ENCODE data around the gene EPHB4. TPM values are rescaled to one million over a fixed set of nuclear protein-coding genes. Genes with fewer than 3 reads are reported as not detected.
"Not testable (repeated sequence)": the region's sequence is repeated elsewhere in the genome, so short reads cannot be mapped to it uniquely, and the experiment has no call there.

Gene EPHB4
- total RNA-seq, 3 donors from 2014 or later: 21.4 to 64.9 (median 31.8) TPM

DNA sequence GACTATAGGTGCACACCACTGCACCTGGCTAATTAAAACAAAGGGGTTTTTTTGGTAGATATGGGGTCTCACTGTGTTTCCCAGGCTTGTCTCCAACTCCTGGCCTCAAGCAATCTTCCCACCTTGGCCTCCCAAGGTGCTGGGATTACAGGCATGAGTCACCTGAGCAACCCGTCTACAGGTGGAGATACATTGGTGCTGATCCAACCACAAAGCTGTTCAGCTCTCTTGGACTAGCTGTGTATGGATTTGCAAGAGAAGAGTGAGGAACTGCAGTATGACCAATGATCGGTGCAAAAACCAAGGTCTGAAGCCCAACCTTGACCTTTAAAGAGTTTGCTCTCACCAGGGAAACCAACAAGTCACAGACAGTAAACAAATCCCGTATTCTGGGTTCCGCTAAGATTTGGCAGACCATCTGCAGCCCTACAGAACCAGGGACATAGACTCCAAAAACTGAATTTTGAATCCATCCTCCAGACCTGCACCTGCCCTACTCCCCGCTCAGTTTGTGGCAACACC, 18.9 kb downstream of the EPHB4 start:
- DNase-seq (ENCODE audit: low spot score in 2 of 2): no peak
- Histone ChIP-seq H3K36me3 (no peaks in the 10 kb centered on the region), H3K4me1 (peaks cover 0 to 4% of the 10 kb centered on the region in 2 donors), H3K27ac (no peak overlapping the region), H3K9me3 (no peaks in the 10 kb centered on the region), H3K4me3 (no peak overlapping the region), H3K27me3 (no peaks in the 10 kb centered on the region)
- intact Hi-C loops (cut with DNase I; ENCODE audit: low total_unique reads): no loop called here
- no peak for TF ChIP-seq POLR2AphosphoS5 (IDR thresholded peaks at IDR 0.05)
- TF ChIP-seq POLR2A (IDR thresholded peaks at IDR 0.05): no peak
- TF ChIP-seq, protein P1, sequence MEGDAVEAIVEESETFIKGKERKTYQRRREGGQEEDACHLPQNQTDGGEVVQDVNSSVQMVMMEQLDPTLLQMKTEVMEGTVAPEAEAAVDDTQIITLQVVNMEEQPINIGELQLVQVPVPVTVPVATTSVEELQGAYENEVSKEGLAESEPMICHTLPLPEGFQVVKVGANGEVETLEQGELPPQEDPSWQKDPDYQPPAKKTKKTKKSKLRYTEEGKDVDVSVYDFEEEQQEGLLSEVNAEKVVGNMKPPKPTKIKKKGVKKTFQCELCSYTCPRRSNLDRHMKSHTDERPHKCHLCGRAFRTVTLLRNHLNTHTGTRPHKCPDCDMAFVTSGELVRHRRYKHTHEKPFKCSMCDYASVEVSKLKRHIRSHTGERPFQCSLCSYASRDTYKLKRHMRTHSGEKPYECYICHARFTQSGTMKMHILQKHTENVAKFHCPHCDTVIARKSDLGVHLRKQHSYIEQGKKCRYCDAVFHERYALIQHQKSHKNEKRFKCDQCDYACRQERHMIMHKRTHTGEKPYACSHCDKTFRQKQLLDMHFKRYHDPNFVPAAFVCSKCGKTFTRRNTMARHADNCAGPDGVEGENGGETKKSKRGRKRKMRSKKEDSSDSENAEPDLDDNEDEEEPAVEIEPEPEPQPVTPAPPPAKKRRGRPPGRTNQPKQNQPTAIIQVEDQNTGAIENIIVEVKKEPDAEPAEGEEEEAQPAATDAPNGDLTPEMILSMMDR (IDR thresholded peaks at IDR 0.05): no peak

- H3K4me3 ChIP-seq; DNase-seq (ENCODE audit: low spot score in 2 of 2); intact Hi-C loops (cut with DNase I; ENCODE audit: low total_unique reads); H3K27me3 ChIP-seq; H3K9me3 ChIP-seq; H3K36me3 ChIP-seq: not testable (repeated sequence)
- H3K4me1 ChIP-seq: peaks cover 0 to 19% of the 10 kb centered on the region in 2 donors
- H3K27ac ChIP-seq: peak overlapping the region in 1 of 2 donors; percentile 6
Measured at GRCh38 chr7:100806883-100807282, 20.4 kb downstream of the EPHB4 start.

DNA sequence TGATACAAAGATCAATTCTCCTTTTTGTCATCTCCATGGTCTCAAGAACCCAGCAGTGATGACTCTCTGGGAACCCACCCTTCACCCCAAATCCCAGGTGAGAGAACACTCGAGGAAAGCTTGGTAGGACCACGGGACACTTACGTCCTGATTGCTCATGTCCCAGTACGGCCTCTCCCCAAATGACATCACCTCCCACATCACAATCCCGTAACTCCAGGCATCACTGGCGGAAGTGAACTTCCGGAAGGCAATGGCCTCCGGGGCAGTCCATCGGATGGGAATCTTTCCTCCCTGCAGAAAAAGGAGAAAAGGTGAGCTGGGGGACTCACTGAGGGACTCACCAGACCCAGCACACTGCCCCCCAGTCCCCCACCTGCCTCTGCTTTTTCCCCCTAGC, 21.0 kb downstream of the EPHB4 start:
- H3K9me3 ChIP-seq: no peaks in the 10 kb centered on the region
- no peaks in the 10 kb centered on the region for H3K36me3 ChIP-seq
- H3K27ac ChIP-seq: peak overlapping the region; percentile 6 to 86
- DNase-seq (ENCODE audit: low spot score in 2 of 2): no peak
- no peaks in the 10 kb centered on the region for H3K27me3 ChIP-seq
- peaks cover 0 to 20% of the 10 kb centered on the region in 2 donors for H3K4me1 ChIP-seq
- H3K4me3 ChIP-seq: no peak overlapping the region
- no peak for TF ChIP-seq POLR2A (IDR thresholded peaks at IDR 0.05)
- TF ChIP-seq POLR2AphosphoS5 (IDR thresholded peaks at IDR 0.05): no peak
- intact Hi-C loops (cut with DNase I; ENCODE audit: low total_unique reads): no loop called here

- peak in 1 of 2 donors; percentile 60 for DNase-seq (ENCODE audit: low spot score in 2 of 2)
- Histone ChIP-seq H3K4me3 (no peak overlapping the region), H3K27me3 (no peaks in the 10 kb centered on the region), H3K36me3 (no peaks in the 10 kb centered on the region), H3K9me3 (no peaks in the 10 kb centered on the region), H3K4me1 (peaks cover 0 to 20% of the 10 kb centered on the region in 2 donors), H3K27ac (peak overlapping the region; percentile 59 to 86)
- TF ChIP-seq POLR2AphosphoS5 (IDR thresholded peaks at IDR 0.05) (no peak), POLR2A (IDR thresholded peaks at IDR 0.05) (no peak)
- TF ChIP-seq, protein P1 (IDR thresholded peaks at IDR 0.05): no peak
- intact Hi-C loops (cut with DNase I; ENCODE audit: low total_unique reads): no loop called here
Measured at GRCh38 chr7:100804681-100805431, 22.5 kb downstream of the EPHB4 start.

- Histone ChIP-seq H3K27ac (peak overlapping the region; percentile 80 to 86), H3K27me3 (no peaks in the 10 kb centered on the region), H3K4me3 (peak overlapping the region in 1 of 3 donors; percentile 29), H3K36me3 (no peaks in the 10 kb centered on the region), H3K9me3 (no peaks in the 10 kb centered on the region), H3K4me1 (peaks cover 0 to 20% of the 10 kb centered on the region in 2 donors)
- intact Hi-C loops (cut with DNase I; ENCODE audit: low total_unique reads): loop anchor here (1.0 kb wide), 1 partner anchor 27 kb away; no protein-coding TSS in a partner anchor
- peak; percentile 79 to 86 for DNase-seq (ENCODE audit: low spot score in 2 of 2)
- TF ChIP-seq POLR2A (IDR thresholded peaks at IDR 0.05) (no peak), POLR2AphosphoS5 (IDR thresholded peaks at IDR 0.05) (peak in 1 of 3 donors; percentile 12)
- TF ChIP-seq, protein P1 (IDR thresholded peaks at IDR 0.05): no peak
Measured at GRCh38 chr7:100803398-100804161, 23.7 kb downstream of the EPHB4 start.

All from breast epithelium (tissue), 4 donors.